SU-DHL-6 (cell line): ENCODE results near the gene TCF4.

Experiments used
- H2AFZ ChIP-seq: fragments of 200-600 bp; sonication (generic); 2 replicates; pipeline ENCODE4 v1.6.1; 2014; ENCODE audit warnings: low read depth, mild to moderate bottlenecking, moderate library complexity, mixed read lengths, antibody characterized with exemption, low read length; ENCODE audit not compliant: severe bottlenecking
- H3F3A ChIP-seq: fragments of 200-600 bp; shearing (Covaris generic); 2 replicates; pipeline ENCODE4 v1.6.0; 2016; ENCODE audit warnings: antibody characterized with exemption, mild to moderate bottlenecking; ENCODE audit not compliant: insufficient read depth
- H3K27ac ChIP-seq: fragments of 200-600 bp; sonication (generic); 2 replicates; pipeline ENCODE4 v1.5.1; 2016; ENCODE audit warnings: low read depth, mild to moderate bottlenecking, low read length, moderate library complexity, mixed read lengths
- H3K27me3 ChIP-seq: fragments of 200-600 bp; sonication (generic), shearing (Covaris generic); 2 replicates; pipeline ENCODE4 v1.6.0; 2014; ENCODE audit warnings: mild to moderate bottlenecking, low read length
- H3K36me3 ChIP-seq: fragments of 200-600 bp; sonication (generic); 2 replicates; pipeline ENCODE4 v1.6.1; 2014; ENCODE audit warnings: mild to moderate bottlenecking, low read length, mixed read lengths
- H3K4me2 ChIP-seq: fragments of 300-600, 200-600 bp; shearing (Covaris generic), sonication (generic); 2 replicates; pipeline ENCODE4 v1.6.0; 2014; ENCODE audit warnings: low read length, low read depth, mild to moderate bottlenecking; ENCODE audit not compliant: poor library complexity, severe bottlenecking
- H3K4me3 ChIP-seq: fragments of 200-600 bp; sonication (generic); 2 replicates; pipeline ENCODE4 v1.5.1; 2014; ENCODE audit warnings: antibody characterized with exemption, low read length, mild to moderate bottlenecking, mixed read lengths; ENCODE audit not compliant: insufficient read depth, poor library complexity, severe bottlenecking
- H3K79me2 ChIP-seq: fragments of 200-600 bp; sonication (generic); 2 replicates; pipeline ENCODE4 v1.6.1; 2014; ENCODE audit warnings: mild to moderate bottlenecking, low read length, moderate library complexity; ENCODE audit not compliant: insufficient read depth
- H3K9ac ChIP-seq: fragments of 200-600 bp; sonication (generic); 2 replicates; pipeline ENCODE4 v1.7.0; 2014; ENCODE audit warnings: mild to moderate bottlenecking, low read length
- H3K9me2 ChIP-seq: fragments of 200-600 bp; sonication (generic); replicated peaks from 2 replicates; pipeline ENCODE4 v1.6.1; 2014; ENCODE audit warnings: low read length; ENCODE audit not compliant: insufficient read depth
- H3K9me3 ChIP-seq: fragments of 200-600 bp; sonication (generic); 2 replicates; pipeline ENCODE4 v1.6.1; 2014; ENCODE audit warnings: low read length, mixed read lengths; ENCODE audit not compliant: insufficient read depth
- H4K20me1 ChIP-seq: fragments of 200-600 bp; sonication (generic); 2 replicates; pipeline ENCODE4 v1.6.1; 2014; ENCODE audit warnings: low read depth, mild to moderate bottlenecking, antibody characterized with exemption, low read length, moderate library complexity, mixed read lengths
- CTCF ChIP-seq: fragments of 200-600 bp; sonication (generic); IDR thresholded peaks from one replicate; pipeline ENCODE4 v1.5.1; 2017; ENCODE audit warnings: antibody characterized with exemption, mild to moderate bottlenecking, low read length, moderate library complexity; ENCODE audit not compliant: insufficient read depth, poor library complexity, severe bottlenecking
- EZH2phosphoT487 ChIP-seq: fragments of 200-600 bp; sonication (generic), shearing (Covaris generic); conservative IDR thresholded peaks from 2 replicates; pipeline ENCODE4 v1.6.1; 2018; ENCODE audit warnings: mild to moderate bottlenecking, antibody characterized with exemption, low read length, moderate library complexity, mixed read lengths

Gene TCF4

DNA sequence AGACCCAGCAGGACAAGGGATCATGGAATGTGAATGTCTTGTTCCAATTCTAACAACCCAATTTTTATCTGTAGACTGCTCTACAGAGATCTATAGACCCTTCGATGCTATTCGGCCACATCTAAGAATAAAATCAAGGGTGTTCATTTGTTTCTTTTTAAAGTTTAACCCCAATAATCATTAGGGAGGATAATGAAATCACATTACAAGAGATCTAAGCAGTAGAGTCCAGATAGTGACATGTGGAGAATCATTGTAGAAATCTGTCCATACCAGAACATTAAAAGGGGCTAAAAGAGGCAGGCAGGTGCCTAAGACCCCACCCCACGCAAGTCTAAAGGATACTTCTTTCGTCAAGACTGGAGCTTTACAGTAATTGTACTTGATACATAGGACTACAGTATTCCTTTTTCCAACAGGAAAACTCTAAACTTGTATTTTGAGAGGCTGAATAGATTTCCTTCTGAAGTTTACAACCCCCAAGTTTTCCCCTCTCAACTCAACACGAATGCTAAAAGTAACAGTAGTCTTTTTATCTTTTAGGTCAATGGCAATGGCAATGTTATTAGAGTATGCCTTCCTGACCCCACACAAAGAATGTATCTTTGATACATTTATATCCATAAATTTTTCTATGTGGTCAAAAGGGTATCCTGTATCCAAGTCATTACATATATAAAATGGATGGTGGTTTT is 183.7 kb downstream of the TCF4 start:
- no peaks in the 10 kb centered on the region for H3K79me2 ChIP-seq
- H3K27me3 ChIP-seq: no peaks in the 10 kb centered on the region
- H3K4me3 ChIP-seq: no peak overlapping the region
- H3K9ac ChIP-seq: no peak overlapping the region
- no peak overlapping the region for H3K27ac ChIP-seq
- H3K9me3 ChIP-seq: no peaks in the 10 kb centered on the region
- H3K9me2 ChIP-seq: no peaks in the 10 kb centered on the region
- H3F3A ChIP-seq: no peaks in the 10 kb centered on the region
- H3K36me3 ChIP-seq: no peaks in the 10 kb centered on the region
- H3K4me2 ChIP-seq: no peak overlapping the region
- H2AFZ ChIP-seq: no peak overlapping the region
- TF ChIP-seq CTCF (no peak), EZH2phosphoT487 (no peak)
- no peaks in the 10 kb centered on the region for H4K20me1 ChIP-seq

DNA sequence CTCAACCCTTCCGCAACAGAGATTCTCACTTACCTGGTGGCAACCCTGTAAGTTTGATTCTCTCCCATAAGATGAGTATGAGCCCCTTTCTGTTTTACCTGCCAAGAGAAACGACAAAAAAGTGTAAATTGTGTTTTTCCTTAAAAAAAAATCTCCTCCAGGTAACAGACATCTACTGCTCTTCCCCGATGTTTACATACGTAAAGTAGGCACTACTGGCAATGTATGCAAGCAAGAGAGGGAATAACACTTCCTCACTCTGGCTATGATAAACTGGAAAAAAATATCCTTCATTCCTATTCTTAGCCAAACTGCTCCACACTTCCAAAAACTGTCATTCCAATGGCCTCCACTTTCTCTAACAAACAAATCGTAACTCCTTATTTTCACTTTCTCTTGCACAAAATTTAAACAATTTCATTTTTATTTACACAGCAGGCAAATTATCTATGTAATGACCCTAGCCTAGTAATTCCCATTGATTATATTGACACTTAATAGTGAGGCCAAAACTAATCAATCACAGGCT is 184.5 kb downstream of the TCF4 start:
- H3K9ac ChIP-seq: no peak overlapping the region
- no peak overlapping the region for H3K27ac ChIP-seq
- no peaks in the 10 kb centered on the region for H3K9me2 ChIP-seq
- no peaks in the 10 kb centered on the region for H3K36me3 ChIP-seq
- no peak overlapping the region for H3K4me3 ChIP-seq
- H3K27me3 ChIP-seq: no peaks in the 10 kb centered on the region
- H4K20me1 ChIP-seq: no peaks in the 10 kb centered on the region
- H3K9me3 ChIP-seq: no peaks in the 10 kb centered on the region
- TF ChIP-seq CTCF: no peak
- no peak for TF ChIP-seq EZH2phosphoT487
- H3K4me2 ChIP-seq: no peak overlapping the region
- no peak overlapping the region for H2AFZ ChIP-seq
- H3F3A ChIP-seq: no peaks in the 10 kb centered on the region
- H3K79me2 ChIP-seq: no peaks in the 10 kb centered on the region

- Histone ChIP-seq H2AFZ (no peak overlapping the region), H4K20me1 (no peaks in the 10 kb centered on the region)
These were observed 185.1 kb downstream of the TCF4 start for GRCh38 chr18:55402731-55403405.

More at GRCh38 chr18:55402731-55403405, 185.1 kb downstream of the TCF4 start:
- Histone ChIP-seq H3K9me2 (no peaks in the 10 kb centered on the region), H3K9ac (no peak overlapping the region), H3K4me3 (no peak overlapping the region), H3K36me3 (no peaks in the 10 kb centered on the region), H3K27me3 (no peaks in the 10 kb centered on the region), H3K27ac (no peak overlapping the region), H3F3A (no peaks in the 10 kb centered on the region), H3K79me2 (no peaks in the 10 kb centered on the region), H3K4me2 (no peak overlapping the region), H3K9me3 (no peaks in the 10 kb centered on the region)
- TF ChIP-seq CTCF (no peak), EZH2phosphoT487 (no peak)
